ENCODE results near the gene WASHC4. TPM values are rescaled to one million over a fixed set of nuclear protein-coding genes. Genes with fewer than 3 reads are reported as not detected.
"Not testable (repeated sequence)": the region's sequence is repeated elsewhere in the genome, so short reads cannot be mapped to it uniquely, and the experiment has no call there.

The WASHC4 gene
- total and polyA plus RNA-seq, 7 experiments from 2014 or later = 31.0 to 76.8 (median 51.4) TPM

DNA sequence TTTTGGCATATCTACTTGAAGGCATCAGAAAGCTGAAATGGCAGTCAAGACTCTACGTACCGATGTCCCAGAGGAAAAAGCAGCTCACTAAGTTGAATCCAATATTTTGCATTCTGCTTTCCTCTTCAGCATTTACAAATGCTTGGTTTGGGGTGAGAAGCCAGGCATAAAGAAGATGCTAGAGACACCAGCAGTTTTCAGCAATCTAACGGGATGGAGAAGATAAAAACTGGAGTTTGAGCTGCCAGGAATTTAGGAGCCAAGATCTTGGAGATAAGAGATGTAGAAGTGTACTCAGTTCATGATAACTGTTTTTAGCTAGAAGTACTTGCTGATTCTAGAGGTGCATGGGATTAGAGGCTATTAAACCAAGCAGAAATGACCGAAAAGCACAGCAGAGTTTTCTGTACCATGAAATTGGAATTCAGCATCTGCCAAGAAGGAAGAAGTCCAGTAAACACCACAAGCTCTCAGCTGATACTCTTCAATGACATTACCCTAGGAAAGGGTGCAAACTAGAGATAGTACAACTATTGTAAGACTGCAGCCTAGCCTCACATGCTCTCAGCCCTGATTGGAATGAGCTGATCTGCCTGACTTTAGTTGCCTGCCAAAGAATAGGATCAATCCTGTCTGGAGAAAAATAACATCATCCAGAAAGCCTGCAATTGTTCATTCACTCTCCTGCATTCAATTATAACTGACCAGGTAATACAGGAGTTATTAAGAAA lies 15.9 kb upstream of the WASHC4 start:
- H3K27me3 ChIP-seq (ENCODE audit: control insufficient read depth in 2 of 2, insufficient read depth in 2 of 2, low read length in 2 of 2) = no peaks in the 10 kb centered on the region
- Mint-ChIP-seq H3K4me3 (no peak overlapping the region), H3K27ac (no peak overlapping the region), H3K36me3 (peaks cover 0 to 12% (median under 1%) of the 10 kb centered on the region in 5 donors), H3K4me1 (no peaks in the 10 kb centered on the region), H3K9me3 (peaks cover 0 to 26% (median 16%) of the 10 kb centered on the region in 11 donors), H3K27me3 (peaks cover 0 to 42% (median 6%) of the 10 kb centered on the region in 5 donors)
- H3K4me3 ChIP-seq (ENCODE audit: low read length) = no peak overlapping the region
- no peaks in the 10 kb centered on the region for H3K9me3 ChIP-seq (ENCODE audit: control insufficient read depth in 2 of 3, low read length in 3 of 3)
- DNase-seq (no peak), ATAC-seq (no peak)
- no peaks in the 10 kb centered on the region for H3K36me3 ChIP-seq (ENCODE audit: control insufficient read depth in 2 of 3, insufficient read depth in 3 of 3, low read length in 3 of 3)
- H3K27ac ChIP-seq (ENCODE audit: low read depth, low read length) = no peak overlapping the region
- ChIA-PET CTCF (interaction anchor here (0.6 kb wide), 1 partner anchor 199 kb away, joined by 3 read pairs; no protein-coding TSS in a partner anchor), POLR2A (no interaction called here)
- intact Hi-C loops (cut with micrococcal nuclease) = no loop called here
- no peaks in the 10 kb centered on the region for H3K4me1 ChIP-seq (ENCODE audit: control insufficient read depth in 2 of 2, insufficient read depth in 2 of 2, low read length in 2 of 2)

DNA sequence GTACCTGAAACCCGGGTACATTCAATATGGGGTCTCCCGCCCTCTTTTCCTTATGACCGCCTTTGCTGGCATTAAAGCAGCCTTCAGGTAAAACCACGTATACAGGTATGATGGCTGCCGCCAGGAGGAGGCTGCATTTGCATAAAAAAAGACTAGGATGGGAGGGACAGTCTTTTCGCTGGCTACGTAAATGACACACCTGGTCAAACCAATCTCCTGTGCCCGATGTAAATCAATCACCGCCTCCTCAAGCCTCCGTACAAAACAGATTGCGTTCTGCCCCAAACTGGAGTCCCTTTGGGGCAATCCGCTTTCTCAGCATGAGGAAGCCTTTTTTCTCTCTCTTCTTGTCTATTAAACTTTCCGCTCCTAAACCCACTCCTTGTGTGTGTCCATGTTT lies 15.2 kb upstream of the WASHC4 start:
- DNase-seq (no peak), ATAC-seq (no peak)
- Mint-ChIP-seq H3K4me1 (no peaks in the 10 kb centered on the region), H3K4me3 (no peak overlapping the region), H3K9me3 (peaks cover 0 to 27% (median 16%) of the 10 kb centered on the region in 11 donors), H3K36me3 (peaks cover 0 to 12% (median 0%) of the 10 kb centered on the region in 5 donors), H3K27ac (no peak overlapping the region), H3K27me3 (peaks cover 0 to 39% (median 7%) of the 10 kb centered on the region in 5 donors)
- ChIA-PET CTCF (no interaction called here), POLR2A (no interaction called here)
- no peak overlapping the region for H3K27ac ChIP-seq (ENCODE audit: low read depth, low read length)
- H3K27me3 ChIP-seq (ENCODE audit: control insufficient read depth in 2 of 2, insufficient read depth in 2 of 2, low read length in 2 of 2) = no peaks in the 10 kb centered on the region
- intact Hi-C loops (cut with micrococcal nuclease) = no loop called here
- H3K36me3 ChIP-seq (ENCODE audit: control insufficient read depth in 2 of 3, insufficient read depth in 3 of 3, low read length in 3 of 3) = no peaks in the 10 kb centered on the region
- no peaks in the 10 kb centered on the region for H3K4me1 ChIP-seq (ENCODE audit: control insufficient read depth in 2 of 2, insufficient read depth in 2 of 2, low read length in 2 of 2)
- H3K9me3 ChIP-seq (ENCODE audit: control insufficient read depth in 2 of 3, low read length in 3 of 3) = no peaks in the 10 kb centered on the region
- H3K4me3 ChIP-seq (ENCODE audit: low read length) = no peak overlapping the region

- Mint-ChIP-seq H3K9me3 (peaks cover 0 to 34% (median 17%) of the 10 kb centered on the region in 11 donors), H3K36me3 (peaks cover 0 to 18% (median 0%) of the 10 kb centered on the region in 5 donors), H3K27me3 (peaks cover 0 to 59% (median 23%) of the 10 kb centered on the region in 5 donors)
- DNase-seq; H3K4me1 ChIP-seq (ENCODE audit: control insufficient read depth in 2 of 2, insufficient read depth in 2 of 2, low read length in 2 of 2); intact Hi-C loops (cut with micrococcal nuclease); ATAC-seq; H3K27ac ChIP-seq (ENCODE audit: low read depth, low read length); H3K27ac Mint-ChIP-seq; H3K4me3 ChIP-seq (ENCODE audit: low read length); POLR2A ChIA-PET; H3K9me3 ChIP-seq (ENCODE audit: control insufficient read depth in 2 of 3, low read length in 3 of 3); H3K4me1 Mint-ChIP-seq; H3K27me3 ChIP-seq (ENCODE audit: control insufficient read depth in 2 of 2, insufficient read depth in 2 of 2, low read length in 2 of 2); CTCF ChIA-PET; H3K36me3 ChIP-seq (ENCODE audit: control insufficient read depth in 2 of 3, insufficient read depth in 3 of 3, low read length in 3 of 3); H3K4me3 Mint-ChIP-seq: not testable (repeated sequence)
These were observed 12.2 kb upstream of the WASHC4 start for GRCh38 chr12:105095338-105095737.

DNA sequence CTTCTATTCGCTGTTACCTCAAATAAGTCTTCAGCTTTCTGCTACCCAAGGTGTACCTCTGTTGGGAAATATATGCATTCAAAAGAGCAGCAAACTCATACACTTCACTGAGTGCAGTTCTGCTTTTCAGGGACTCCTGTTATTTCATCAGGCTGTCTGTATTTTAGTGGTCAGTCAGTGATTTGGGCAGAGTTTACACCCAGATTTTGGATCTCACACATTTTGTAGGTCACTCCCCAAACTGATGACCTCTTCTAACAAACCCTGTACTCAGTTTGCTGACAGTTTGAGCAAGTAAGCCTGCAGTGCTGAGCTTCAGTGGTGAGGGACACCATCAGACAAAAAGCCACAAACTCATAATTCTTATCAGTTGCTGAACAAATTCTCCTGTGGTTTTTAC lies 8.2 kb upstream of the WASHC4 start:
- H3K4me1 Mint-ChIP-seq = peaks cover 0 to 2% (median 0%) of the 10 kb centered on the region in 7 donors
- H3K4me3 Mint-ChIP-seq = no peak overlapping the region
- Histone ChIP-seq H3K9me3 (ENCODE audit: control insufficient read depth in 2 of 3, low read length in 3 of 3) (no peaks in the 10 kb centered on the region), H3K4me1 (ENCODE audit: control insufficient read depth in 2 of 2, insufficient read depth in 2 of 2, low read length in 2 of 2) (no peaks in the 10 kb centered on the region), H3K27ac (ENCODE audit: low read depth, low read length) (no peak overlapping the region), H3K27me3 (ENCODE audit: control insufficient read depth in 2 of 2, insufficient read depth in 2 of 2, low read length in 2 of 2) (no peaks in the 10 kb centered on the region), H3K36me3 (ENCODE audit: control insufficient read depth in 2 of 3, insufficient read depth in 3 of 3, low read length in 3 of 3) (no peaks in the 10 kb centered on the region), H3K4me3 (ENCODE audit: low read length) (no peak overlapping the region)
- POLR2A ChIA-PET = no interaction called here
- peaks cover 0 to 18% (median 0%) of the 10 kb centered on the region in 5 donors for H3K36me3 Mint-ChIP-seq
- peaks cover 0 to 31% (median 17%) of the 10 kb centered on the region in 11 donors for H3K9me3 Mint-ChIP-seq
- intact Hi-C loops (cut with micrococcal nuclease) = no loop called here
- H3K27ac Mint-ChIP-seq = no peak overlapping the region
- CTCF ChIA-PET = no interaction called here
- H3K27me3 Mint-ChIP-seq = peaks cover 21 to 62% (median 26%) of the 10 kb centered on the region in 5 donors
- ATAC-seq (peak; percentile 42), DNase-seq (no peak)

DNA sequence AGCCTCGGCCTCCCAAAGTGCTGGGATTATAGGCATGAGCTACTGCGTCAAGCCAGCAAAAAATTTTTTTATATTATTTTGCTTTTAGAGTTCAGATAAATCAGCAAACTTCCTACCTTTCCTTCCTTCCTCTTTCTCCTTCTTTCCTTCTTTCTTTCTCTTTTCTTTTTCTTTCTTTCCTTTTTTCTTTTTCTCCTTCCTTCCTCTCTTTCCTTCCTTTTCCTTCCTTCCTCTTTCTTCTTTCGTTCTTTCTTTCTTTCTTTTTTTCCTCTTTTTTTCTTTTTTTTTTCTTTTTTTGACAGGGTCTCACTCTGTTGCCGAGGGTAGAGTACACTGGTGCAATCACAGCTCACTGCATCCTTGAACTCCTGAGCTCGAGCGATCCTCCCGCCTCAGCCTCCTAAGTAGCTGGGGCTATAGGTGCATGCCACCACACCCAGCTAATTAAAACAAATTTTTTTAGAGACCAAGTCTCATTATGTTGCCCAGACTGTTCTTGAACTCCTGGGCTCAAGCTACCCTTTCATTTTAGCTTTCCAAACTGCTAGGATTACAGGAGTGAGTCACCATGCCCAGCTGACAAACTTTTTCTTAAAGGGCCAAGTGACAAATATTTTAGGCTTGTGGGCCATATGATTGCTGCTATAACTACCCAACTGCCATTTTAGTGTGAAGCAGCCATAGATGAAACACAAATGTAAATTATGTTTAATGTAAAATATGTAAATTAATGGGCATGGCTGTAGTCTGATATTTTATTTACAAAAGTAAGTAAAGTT lies 7.1 kb upstream of the WASHC4 start:
- no peak overlapping the region for H3K27ac Mint-ChIP-seq
- no peaks in the 10 kb centered on the region for H3K4me1 ChIP-seq (ENCODE audit: control insufficient read depth in 2 of 2, insufficient read depth in 2 of 2, low read length in 2 of 2)
- H3K27me3 ChIP-seq (ENCODE audit: control insufficient read depth in 2 of 2, insufficient read depth in 2 of 2, low read length in 2 of 2) = no peaks in the 10 kb centered on the region
- H3K9me3 Mint-ChIP-seq = peaks cover 0 to 22% (median 13%) of the 10 kb centered on the region in 11 donors
- no peaks in the 10 kb centered on the region for H3K36me3 ChIP-seq (ENCODE audit: control insufficient read depth in 2 of 3, insufficient read depth in 3 of 3, low read length in 3 of 3)
- H3K36me3 Mint-ChIP-seq = peaks cover 0 to 15% (median 0%) of the 10 kb centered on the region in 5 donors
- intact Hi-C loops (cut with micrococcal nuclease) = loop anchor here in 1 of 2 donors (10.0 kb wide), 3 partner anchors 1036 to 1994 kb away; partner anchors contain the start of genes CRY1, HCFC2 and RIC8B
- CTCF ChIA-PET = no interaction called here
- DNase-seq = no peak
- no peak for ATAC-seq
- no peak overlapping the region for H3K4me3 Mint-ChIP-seq
- peaks cover 0 to 2% (median 0%) of the 10 kb centered on the region in 7 donors for H3K4me1 Mint-ChIP-seq
- H3K9me3 ChIP-seq (ENCODE audit: control insufficient read depth in 2 of 3, low read length in 3 of 3) = no peaks in the 10 kb centered on the region
- no peak overlapping the region for H3K27ac ChIP-seq (ENCODE audit: low read depth, low read length)
- H3K4me3 ChIP-seq (ENCODE audit: low read length) = no peak overlapping the region
- POLR2A ChIA-PET = no interaction called here
- peaks cover 21 to 67% (median 31%) of the 10 kb centered on the region in 5 donors for H3K27me3 Mint-ChIP-seq

DNA sequence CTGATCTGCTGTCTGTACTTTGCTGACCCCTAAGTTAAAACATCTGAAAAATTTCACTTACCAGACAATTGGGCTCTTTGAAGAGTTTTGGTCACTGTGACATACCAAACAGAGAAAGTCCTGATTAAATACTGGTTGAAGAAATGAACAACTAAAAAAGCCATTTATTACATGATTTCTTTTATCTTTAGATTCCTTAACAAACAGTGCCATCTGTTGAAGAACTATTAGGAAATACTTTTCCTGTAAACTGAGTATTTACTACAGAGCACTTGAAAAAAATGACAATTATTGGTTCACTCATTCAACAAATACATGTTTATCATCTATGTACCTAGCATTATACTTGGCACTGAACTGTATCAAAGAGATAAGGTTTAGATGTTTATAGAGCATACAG lies 6.5 kb upstream of the WASHC4 start:
- ChIA-PET CTCF (no interaction called here), POLR2A (no interaction called here)
- H3K4me1 Mint-ChIP-seq = peaks cover 0 to 2% (median 0%) of the 10 kb centered on the region in 7 donors
- peaks cover 0 to 11% (median 0%) of the 10 kb centered on the region in 5 donors for H3K36me3 Mint-ChIP-seq
- no peak overlapping the region for H3K27ac Mint-ChIP-seq
- Histone ChIP-seq H3K27ac (ENCODE audit: low read depth, low read length) (no peak overlapping the region), H3K4me3 (ENCODE audit: low read length) (no peak overlapping the region), H3K36me3 (ENCODE audit: control insufficient read depth in 2 of 3, insufficient read depth in 3 of 3, low read length in 3 of 3) (no peaks in the 10 kb centered on the region), H3K27me3 (ENCODE audit: control insufficient read depth in 2 of 2, insufficient read depth in 2 of 2, low read length in 2 of 2) (no peaks in the 10 kb centered on the region), H3K4me1 (ENCODE audit: control insufficient read depth in 2 of 2, insufficient read depth in 2 of 2, low read length in 2 of 2) (no peaks in the 10 kb centered on the region), H3K9me3 (ENCODE audit: control insufficient read depth in 2 of 3, low read length in 3 of 3) (no peaks in the 10 kb centered on the region)
- ATAC-seq (no peak), DNase-seq (no peak)
- H3K4me3 Mint-ChIP-seq = no peak overlapping the region
- H3K27me3 Mint-ChIP-seq = peaks cover 21 to 67% (median 33%) of the 10 kb centered on the region in 5 donors
- peaks cover 0 to 16% (median 9%) of the 10 kb centered on the region in 11 donors for H3K9me3 Mint-ChIP-seq
- intact Hi-C loops (cut with micrococcal nuclease) = loop anchor here in 1 of 2 donors (10.0 kb wide), 3 partner anchors 1036 to 1994 kb away; partner anchors contain the start of genes CRY1, HCFC2 and RIC8B
